HG02588 (cell line): Measurements from ENCODE around the gene LIFR.
"Not testable (repeated sequence)": the region's sequence is repeated elsewhere in the genome, so short reads cannot be mapped to it uniquely, and the experiment has no call there.

Experiments used
- ATAC-seq: cut with Tn5 transposase; IDR thresholded peaks from one replicate; pipeline ENCODE4 v1.9.1; 2021; ENCODE audit warnings: mild to moderate bottlenecking, moderate library complexity; ENCODE audit not compliant: unreplicated experiment

Gene LIFR

DNA sequence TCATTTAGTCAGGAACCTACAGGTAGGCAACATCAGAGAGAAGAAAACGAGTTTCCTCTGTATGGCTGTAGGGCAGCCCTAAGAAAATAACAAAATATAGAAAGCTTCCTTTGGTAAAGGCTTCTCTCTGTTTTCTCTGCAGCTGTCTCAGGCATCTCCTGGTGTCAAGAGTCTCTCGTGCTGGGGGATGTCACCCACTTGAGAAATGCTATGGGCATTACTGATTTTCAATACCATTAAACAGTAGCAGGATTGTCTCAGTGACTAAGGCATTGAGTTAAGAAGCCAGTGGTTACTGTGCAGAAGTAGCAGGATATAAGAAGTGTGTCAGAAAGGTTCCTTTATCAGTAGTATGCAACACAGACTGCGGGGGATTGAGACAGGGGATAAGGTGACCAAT, 32.4 kb downstream of the LIFR start:
- no peak for ATAC-seq

- ATAC-seq: no peak
These were observed 37.0 kb downstream of the LIFR start for GRCh38 chr5:38519476-38519875.

DNA sequence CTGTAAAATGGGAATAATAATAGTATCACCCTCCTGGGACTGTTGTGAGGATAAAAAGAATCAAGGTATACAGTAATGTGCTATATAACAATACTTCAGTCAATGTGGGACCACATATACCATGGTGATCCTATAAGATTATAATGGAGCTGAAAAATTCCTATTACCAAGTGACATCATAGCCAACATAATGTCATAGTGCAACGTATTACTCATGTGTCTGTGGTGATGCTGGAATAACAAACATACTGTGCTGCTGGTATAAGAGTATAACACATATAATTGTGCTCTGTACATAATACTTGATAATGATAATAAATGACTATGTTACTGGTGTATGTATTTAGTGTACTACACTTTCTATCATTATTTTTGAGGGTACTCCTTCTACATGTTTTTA, 38.1 kb downstream of the LIFR start:
- no peak for ATAC-seq

DNA sequence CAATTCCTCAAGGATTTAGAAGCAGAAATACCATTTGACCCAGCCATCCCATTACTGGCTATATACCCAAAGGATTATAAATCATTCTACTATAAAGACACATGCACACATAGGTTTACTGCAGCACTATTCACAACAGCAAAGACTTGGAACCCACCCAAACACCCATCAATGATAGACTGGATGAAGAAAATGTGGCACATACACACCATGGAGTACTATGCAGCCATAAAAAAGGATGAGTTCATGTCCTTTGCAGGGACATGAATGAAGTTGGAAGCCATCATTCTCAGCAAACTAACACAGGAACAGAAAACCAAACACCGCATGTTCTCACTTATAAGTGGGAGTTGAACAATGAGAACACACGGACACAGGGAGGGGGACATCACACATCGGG, 39.8 kb downstream of the LIFR start:
- ATAC-seq: not testable (repeated sequence)

DNA sequence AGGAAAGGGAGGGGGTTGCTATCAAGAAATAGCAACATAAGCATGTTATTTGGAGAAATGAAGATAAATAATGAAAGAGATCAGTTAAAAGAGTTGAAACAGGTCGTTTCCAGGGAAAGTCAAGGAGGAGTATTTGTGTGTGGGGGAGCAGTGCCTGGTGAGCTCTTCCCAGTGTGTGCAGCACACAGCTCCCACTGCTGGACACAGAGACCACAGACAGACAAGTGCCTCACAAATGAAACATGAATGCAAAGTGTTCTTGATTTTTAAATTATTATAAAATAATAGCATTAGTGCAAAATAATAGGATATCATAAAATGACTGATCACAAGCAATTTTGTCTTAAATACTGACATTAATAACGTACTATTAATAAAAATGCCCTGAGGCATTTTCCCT, 40.8 kb downstream of the LIFR start:
- ATAC-seq: no peak

- ATAC-seq: no peak
These were observed 41.4 kb downstream of the LIFR start for GRCh38 chr5:38515092-38515491.

- ATAC-seq: no peak
These were observed 47.3 kb downstream of the LIFR start for GRCh38 chr5:38509185-38509584.

DNA sequence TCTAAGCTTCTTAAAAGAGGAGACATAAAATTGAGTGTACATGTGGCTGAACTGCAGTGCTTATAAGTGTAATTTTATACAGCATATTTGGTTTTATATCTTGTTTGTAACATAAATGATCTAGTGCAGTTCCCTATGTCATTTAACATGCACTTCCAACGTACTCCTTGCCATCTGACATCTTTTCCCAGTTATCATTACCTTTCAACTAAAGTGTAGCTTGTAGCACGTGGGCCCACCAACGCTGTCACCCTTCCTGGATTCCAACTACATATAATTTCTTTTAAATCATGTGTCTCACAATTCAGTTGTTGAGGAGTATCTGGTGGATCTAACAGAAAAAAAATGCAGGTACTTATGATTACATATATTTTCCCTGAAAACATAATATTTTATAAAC, 50.1 kb downstream of the LIFR start:
- ATAC-seq: no peak

DNA sequence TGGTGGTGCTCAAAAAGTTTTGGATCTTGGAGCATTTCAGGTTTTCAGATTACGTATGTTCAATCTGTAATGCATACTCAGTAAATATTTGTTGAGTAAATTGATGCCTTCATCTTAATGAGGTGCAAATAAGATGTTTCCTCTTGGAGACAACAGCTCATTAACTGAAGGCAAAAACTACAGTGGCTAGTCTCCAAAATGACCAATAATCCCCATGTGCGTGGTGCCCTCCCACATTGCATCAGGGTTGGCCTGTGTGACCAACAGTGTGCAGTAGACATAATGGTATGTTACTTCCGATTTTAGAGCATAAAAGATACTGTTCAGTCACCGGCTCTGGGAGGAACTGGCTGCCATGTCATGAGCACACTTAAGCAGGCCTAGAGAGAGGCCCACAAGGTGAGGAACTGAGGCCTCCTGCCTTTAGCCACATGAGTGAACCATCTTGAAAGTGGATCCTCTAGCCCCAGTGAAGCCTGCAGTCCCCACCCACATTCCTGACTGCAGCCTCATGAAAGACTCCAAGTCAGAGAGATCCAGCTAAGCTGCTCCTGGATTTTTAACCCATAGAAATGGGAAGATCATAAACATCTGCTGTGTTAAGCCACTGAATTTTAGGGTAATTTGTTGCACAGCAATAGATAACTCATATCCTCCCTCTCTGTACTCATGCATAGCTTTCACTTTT, 55.7 kb downstream of the LIFR start:
- no peak for ATAC-seq

DNA sequence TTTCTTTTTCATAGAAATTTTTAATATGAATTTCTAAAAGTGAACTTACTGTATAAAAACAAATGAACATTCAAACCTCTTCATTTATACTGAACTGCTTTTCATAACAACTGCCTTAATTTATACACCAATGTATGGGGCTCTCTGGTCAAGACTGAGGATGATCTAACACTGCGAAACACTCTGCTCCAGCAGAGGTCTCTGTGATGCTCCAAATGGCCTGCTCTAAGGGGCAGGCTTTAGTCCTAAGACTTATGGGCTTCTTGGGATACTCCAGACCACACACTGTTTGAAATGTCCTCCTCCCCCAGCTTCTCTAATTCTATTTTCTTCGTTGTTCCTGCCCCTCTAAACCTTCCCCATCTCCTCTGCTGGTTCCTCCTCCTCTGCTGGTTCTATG, 58.5 kb downstream of the LIFR start:
- ATAC-seq: no peak

DNA sequence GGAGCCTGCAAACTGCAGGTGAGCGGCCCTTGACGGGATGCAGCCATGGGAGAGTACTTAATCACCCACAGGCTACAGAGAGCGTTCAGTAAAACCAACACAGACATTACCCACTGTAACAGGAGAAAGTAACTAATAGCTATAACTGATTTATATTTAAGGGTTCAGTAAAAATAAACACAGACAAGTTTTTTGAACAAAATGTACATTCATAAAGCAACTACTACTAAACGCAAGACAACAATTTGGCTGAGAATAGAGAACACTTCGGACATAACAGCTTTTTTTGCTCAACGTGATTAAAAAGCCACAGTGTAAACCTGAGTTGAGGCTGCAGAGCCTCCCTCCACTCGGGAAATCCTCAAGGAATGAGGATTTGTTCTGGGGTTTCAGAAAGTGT, 61.7 kb downstream of the LIFR start:
- no peak for ATAC-seq

DNA sequence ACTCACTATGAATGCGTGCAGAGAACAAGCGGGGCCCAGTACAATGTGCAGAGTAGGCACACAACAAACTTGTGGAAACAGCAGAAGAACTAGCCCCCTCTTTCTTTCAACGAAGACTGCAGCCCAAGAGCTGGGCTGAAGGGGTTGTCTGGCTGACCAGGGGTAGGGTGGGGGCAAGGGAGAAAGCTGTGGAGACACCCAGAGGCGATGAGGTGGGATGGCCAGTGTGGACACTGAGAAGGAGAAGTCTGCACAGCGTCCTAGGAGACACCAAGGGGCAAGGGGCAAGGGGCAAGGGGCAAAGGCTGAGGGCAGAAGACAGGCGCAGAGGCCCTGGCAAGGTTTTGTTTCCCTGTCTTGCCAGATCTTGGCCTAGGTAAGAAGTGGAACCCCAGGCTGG, 62.3 kb downstream of the LIFR start:
- no peak for ATAC-seq

GRCh38 chr5:38483805-38484398, 72.5 kb downstream of the LIFR start:
- no peak for ATAC-seq

GRCh38 chr5:38479315-38479904, 77.0 kb downstream of the LIFR start:
- no peak for ATAC-seq

- no peak for ATAC-seq
These were observed 77.6 kb downstream of the LIFR start for GRCh38 chr5:38478878-38479277.

GRCh38 chr5:38478166-38478565, 78.3 kb downstream of the LIFR start:
- ATAC-seq: no peak

DNA sequence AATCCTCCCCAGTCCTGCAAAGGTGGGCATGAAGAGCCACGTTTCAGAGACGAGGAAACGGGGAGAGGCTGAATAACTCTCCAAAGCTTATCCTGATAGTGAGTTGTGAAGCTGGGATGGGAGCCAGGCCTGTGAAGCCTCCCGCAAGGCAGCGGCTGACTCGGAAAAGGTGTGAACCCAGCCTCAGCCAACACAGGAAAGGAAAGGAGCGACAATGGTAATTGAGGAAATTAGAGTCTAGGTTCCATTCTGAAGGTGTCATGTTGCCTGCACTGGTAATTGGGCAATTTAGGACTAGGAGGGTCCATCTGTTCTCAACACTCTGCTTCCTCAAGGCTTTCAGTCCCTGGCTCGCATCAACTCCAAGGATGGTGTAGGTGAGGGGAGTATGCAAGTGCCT, 83.4 kb downstream of the LIFR start:
- ATAC-seq: no peak

- no peak for ATAC-seq
These were observed 83.9 kb downstream of the LIFR start for GRCh38 chr5:38472541-38472940.

DNA sequence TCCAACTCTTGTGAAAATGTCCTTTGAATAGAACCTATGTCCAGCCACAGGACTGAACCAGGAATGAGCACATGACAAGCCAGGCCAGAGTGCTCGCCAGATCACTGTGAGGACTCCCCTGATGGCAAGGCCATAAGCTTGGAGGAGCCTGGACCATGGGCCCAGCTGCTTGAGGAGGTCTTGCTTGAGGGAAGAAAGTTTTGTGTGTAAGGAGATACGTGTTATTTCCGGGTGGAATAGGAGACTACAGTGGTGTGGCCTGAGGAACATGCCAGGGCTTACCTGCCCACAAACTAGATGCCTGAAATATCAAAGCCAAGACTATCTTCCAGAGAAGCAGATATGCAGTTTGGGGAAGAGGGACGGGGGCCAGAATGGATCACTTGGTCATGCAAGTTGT, 84.7 kb downstream of the LIFR start:
- no peak for ATAC-seq

DNA sequence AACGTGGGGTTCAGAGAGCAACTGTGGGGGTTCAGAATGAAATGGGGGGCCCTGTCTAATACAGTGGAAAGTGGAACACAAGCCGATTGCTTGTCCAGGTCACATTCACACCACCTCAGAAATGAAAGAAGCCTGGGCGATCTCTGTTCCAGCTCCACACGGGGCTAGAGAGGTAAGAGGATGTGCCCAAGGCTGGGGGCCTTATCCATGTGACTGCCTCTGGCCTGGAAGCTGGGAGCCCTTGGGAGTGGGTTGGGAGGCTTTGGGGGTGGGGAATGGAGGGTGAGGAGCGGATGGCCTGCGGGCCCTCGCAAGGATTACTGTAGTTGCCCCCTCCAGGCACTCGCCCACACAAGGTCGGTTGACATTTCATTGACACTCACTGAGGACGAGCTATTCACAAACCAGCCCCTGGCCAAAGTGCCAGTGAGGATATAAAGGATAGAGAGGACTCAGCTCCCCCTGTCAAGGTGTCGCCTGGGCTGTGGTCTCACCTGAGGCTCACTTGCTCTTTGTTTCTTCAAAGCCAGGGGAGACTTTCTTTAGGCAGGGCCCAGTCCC, 86.7 kb downstream of the LIFR start:
- ATAC-seq: no peak

GRCh38 chr5:38468978-38469706, 87.3 kb downstream of the LIFR start:
- no peak for ATAC-seq
